Activated T-helper 1 cell treated with anti-CD3 and anti-CD28 coated beads, Interleukin-12 subunit alpha, Interleukin-12 subunit beta, Interleukin-2, Interleukin-4 antibody, amounts not matched to agents 30 ng/mL and 10 ng/mL and 1 ng/mL, durations not matched to agents 14 hours and 24 hours and 36 hours (primary cell): ENCODE results near the gene DVL1. TPM values are rescaled to one million over a fixed set of nuclear protein-coding genes. Genes with fewer than 3 reads are reported as not detected.
"Not testable (repeated sequence)": the region's sequence is repeated elsewhere in the genome, so short reads cannot be mapped to it uniquely, and the experiment has no call there.

Experiments used
- DNase-seq: peaks from one replicate; pipeline ENCODE4 v3.0.0; 2021; ENCODE audit warnings: low spot score
- H3K27ac Mint-ChIP-seq: one replicate; pipeline ENCODE4 v1.8.0; 2021; ENCODE audit warnings: mild to moderate bottlenecking, mixed read lengths
- H3K27me3 Mint-ChIP-seq: one replicate; pipeline ENCODE4 v1.8.0; 2022; ENCODE audit warnings: mild to moderate bottlenecking, moderate library complexity, mixed read lengths; ENCODE audit not compliant: insufficient read depth
- H3K36me3 Mint-ChIP-seq: one replicate; pipeline ENCODE4 v1.8.0; 2021; ENCODE audit warnings: low read depth, mixed read lengths
- H3K4me1 Mint-ChIP-seq: one replicate; pipeline ENCODE4 v1.8.0; 2021; ENCODE audit warnings: low read depth, mixed read lengths
- H3K4me3 Mint-ChIP-seq: one replicate; pipeline ENCODE4 v1.8.0; 2021; ENCODE audit warnings: mild to moderate bottlenecking, moderate library complexity, mixed read lengths
- H3K9me3 Mint-ChIP-seq: one replicate; pipeline ENCODE4 v1.8.0; 2021; ENCODE audit warnings: mixed read lengths
- intact Hi-C: fragments of 100-400 bp; cut with micrococcal nuclease; formaldehyde crosslinking; loops from one replicate; pipeline ENCODE4 v1.15.1; 2024
- total RNA-seq: library from RNA; stranded (reverse); gene quantifications from 2 replicates; pipeline ENCODE4 v1.2.3, GENCODE V29; 2022

The DVL1 gene
- total RNA-seq, 1 donor from 2014 or later: 66.5 TPM

DNA sequence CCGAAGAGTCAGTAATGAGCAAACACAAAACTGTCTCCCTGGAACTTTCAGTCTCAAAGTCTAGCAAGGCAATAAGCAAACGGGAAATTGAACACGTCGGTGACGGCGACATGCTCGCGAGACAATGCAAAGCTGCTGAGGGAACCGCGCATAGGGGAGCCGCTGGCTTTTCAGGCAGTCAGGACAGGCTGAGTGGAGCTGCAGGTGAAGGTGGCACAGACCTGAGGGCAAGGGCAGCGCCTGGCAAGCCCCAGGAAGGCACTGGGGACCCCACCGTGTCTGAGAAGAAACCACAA, 29.6 kb downstream of the DVL1 start:
- Mint-ChIP-seq H3K4me1 (peaks cover 9% of the 10 kb centered on the region), H3K27me3 (no peaks in the 10 kb centered on the region), H3K4me3 (no peak overlapping the region), H3K27ac (no peak overlapping the region), H3K36me3 (peaks cover 18% of the 10 kb centered on the region), H3K9me3 (no peaks in the 10 kb centered on the region)
- DNase-seq: no peak
- intact Hi-C loops: no loop called here

DNA sequence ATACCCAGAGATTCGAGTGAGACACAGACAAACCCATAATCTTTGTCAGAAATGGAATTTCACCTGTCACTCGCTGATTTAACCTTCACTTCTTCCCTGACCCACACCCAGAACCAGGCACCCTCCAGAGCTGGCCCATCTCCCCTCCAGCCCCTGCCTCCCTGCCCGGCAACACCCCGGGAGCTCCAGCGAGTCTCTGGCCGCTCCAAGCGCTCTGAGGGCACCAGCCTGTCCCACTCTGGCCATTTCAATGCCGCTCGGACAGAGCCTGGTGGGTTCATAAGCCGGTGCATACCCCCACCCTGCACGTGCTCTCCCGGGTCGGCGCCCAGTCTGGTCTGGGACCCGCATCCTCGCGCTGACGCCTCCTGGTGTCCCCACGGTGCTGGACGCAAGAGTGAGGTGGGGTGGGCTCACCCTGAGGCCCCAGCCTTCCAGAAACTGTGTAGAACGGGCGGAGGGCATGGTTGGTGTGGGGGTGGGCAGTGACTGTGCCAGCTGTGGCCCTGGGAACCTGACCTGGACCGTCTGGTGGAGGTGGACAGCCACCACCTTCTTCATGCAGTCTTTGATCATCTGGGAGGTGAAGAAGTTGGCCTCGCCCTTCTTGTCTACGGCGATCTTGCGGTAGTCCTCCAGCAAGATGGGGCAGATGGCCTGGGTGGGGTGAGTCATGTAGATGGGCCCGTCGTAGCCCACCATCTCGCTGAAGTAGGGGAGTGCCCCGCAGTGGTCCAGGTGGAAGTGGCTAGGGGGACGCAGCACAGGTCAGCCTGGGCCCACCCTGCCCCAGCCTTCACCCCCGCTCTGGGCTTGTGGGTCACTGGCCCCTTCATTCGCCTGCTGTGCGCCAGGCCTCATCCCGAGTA, 30.2 kb downstream of the DVL1 start:
- no peak for DNase-seq
- intact Hi-C loops: no loop called here
- Mint-ChIP-seq H3K9me3 (no peaks in the 10 kb centered on the region), H3K4me1 (peaks cover 9% of the 10 kb centered on the region), H3K36me3 (peaks cover 18% of the 10 kb centered on the region), H3K27me3 (no peaks in the 10 kb centered on the region), H3K27ac (no peak overlapping the region), H3K4me3 (no peak overlapping the region)

DNA sequence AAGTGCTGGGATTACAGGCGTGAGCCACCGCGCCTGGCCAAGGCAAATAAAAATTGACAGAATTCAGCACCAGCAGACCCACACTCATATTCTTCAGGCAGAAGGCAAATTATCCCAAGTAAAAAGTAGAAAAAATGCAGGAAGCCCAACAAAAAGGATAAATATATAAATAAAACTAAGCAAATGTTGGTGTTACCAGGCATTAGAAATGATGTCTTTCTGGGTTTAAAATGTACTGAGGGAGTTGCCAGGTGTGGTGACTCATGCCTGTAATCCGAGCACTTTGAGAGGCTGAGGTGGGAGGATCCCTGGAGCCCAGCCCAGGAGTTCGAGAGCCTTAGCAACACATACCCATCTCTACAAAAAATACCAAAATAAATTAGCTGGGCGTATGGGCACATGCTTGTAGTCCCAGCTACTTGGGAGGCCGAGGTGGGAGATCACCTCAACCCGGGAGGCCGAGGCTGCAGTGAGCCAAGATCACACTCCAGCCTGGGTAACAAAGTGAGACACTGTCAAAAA, 31.0 kb downstream of the DVL1 start:
- peaks cover 17% of the 10 kb centered on the region for H3K36me3 Mint-ChIP-seq
- H3K9me3 Mint-ChIP-seq: no peaks in the 10 kb centered on the region
- peaks cover 4% of the 10 kb centered on the region for H3K4me1 Mint-ChIP-seq
- no peak overlapping the region for H3K4me3 Mint-ChIP-seq
- intact Hi-C loops: no loop called here
- DNase-seq: no peak
- H3K27ac Mint-ChIP-seq: peak overlapping the region; percentile 18
- H3K27me3 Mint-ChIP-seq: no peaks in the 10 kb centered on the region

DNA sequence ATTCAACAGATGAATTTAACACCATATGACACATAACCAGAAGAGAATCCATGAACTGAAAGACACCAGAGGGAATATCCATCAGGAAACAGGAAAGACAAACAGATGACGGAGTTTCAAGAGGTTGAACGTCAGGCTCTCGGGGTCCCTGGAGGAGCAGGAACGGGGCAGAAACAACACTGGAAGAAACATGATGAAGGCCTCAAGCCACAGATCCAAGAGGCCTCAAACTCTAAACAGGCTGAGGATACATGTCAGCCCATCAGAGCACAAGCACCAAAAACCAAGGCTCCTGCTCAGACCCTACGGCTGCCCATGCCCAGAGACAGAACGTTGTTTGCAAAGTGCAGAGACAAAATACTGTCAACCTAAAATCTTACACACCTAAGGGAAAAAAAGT, 31.8 kb downstream of the DVL1 start:
- no peaks in the 10 kb centered on the region for H3K27me3 Mint-ChIP-seq
- peak overlapping the region; percentile 34 for H3K27ac Mint-ChIP-seq
- no peak for DNase-seq
- H3K4me3 Mint-ChIP-seq: no peak overlapping the region
- intact Hi-C loops: no loop called here
- H3K4me1 Mint-ChIP-seq: peaks cover 4% of the 10 kb centered on the region
- peaks cover 19% of the 10 kb centered on the region for H3K36me3 Mint-ChIP-seq
- no peaks in the 10 kb centered on the region for H3K9me3 Mint-ChIP-seq

DNA sequence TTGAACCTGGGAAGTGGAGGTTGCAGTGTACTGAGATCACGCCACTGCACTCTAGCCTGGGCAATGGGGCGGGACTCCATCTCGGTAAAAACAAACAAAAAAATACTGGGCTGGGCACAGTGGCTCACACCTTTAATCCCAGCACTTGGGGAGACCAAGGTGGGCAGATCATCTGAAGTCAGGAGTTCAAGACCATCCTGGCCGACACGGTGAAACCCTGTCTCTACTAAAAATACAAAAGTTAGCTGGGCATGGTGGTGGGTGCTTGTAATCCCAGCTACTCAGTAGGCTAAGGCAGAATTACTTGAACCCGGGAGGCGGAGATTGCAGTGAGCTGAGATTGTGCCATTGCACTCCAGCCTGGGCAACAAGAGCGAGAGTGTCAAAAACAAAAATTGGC, 33.0 kb downstream of the DVL1 start:
- intact Hi-C loops, H3K4me3 Mint-ChIP-seq, H3K4me1 Mint-ChIP-seq, H3K9me3 Mint-ChIP-seq, H3K27me3 Mint-ChIP-seq, DNase-seq: not testable (repeated sequence)
- Mint-ChIP-seq H3K36me3 (peaks cover 19% of the 10 kb centered on the region), H3K27ac (peak overlapping the region; percentile 44)

DNA sequence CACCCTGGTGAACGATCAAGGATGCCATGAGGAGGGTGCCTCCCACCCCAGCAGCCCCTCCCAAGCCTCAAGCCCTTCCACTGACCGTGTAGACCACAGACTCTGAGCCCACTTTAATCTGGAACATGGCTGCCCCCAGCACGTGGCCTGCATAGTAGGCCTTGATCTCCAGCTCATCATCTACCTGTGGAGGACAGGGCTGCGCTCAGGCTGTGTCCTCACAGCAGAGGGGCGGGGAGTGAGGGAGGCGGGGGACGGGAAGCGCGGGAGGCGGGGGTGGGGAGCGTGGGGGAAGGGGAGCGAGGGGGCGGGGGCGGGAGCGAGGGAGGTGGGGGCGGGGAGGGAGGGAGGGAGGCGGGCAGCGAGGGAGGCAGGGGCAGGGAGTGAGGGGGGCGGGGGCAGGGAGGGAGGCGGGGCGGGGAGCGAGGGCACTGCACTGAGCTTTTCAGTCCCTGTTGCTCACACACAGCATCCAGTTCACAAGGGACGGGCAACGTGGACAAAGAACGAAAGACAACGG, 33.7 kb downstream of the DVL1 start:
- intact Hi-C loops: no loop called here
- no peaks in the 10 kb centered on the region for H3K9me3 Mint-ChIP-seq
- peaks cover 19% of the 10 kb centered on the region for H3K36me3 Mint-ChIP-seq
- no peak for DNase-seq
- no peak overlapping the region for H3K4me3 Mint-ChIP-seq
- no peaks in the 10 kb centered on the region for H3K4me1 Mint-ChIP-seq
- no peak overlapping the region for H3K27ac Mint-ChIP-seq
- no peaks in the 10 kb centered on the region for H3K27me3 Mint-ChIP-seq

DNA sequence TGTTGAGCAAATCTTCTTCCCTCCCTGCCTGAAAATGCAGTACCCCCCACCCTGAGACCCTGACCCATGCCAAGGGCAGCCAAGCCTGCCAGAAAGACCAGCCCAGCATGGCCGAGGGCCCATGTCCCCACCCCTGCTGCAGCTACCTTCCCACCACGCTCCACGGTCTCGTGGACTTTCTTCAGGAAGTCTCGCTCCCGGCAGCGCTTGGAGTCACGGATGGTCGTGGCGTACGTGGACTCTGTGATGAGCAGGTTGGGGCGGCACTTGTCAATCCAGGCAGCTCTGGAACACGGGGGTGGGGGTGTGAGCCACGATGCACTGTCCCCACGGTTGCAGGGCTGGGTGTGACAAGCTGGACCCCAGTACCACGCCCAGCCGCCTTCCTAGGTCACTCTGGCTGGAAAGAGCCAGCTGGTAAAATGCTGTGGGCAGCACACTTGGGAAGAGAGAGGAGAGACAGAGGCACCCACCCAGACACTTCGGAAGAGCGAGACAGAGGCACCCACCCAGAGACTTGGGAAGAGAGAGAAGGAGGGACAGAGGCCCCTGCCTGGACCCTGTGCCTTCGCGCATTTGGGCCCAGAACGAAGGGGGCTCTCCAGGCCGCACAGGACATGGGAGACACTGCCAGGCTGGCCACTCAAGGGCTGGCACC, 34.4 kb downstream of the DVL1 start:
- no peaks in the 10 kb centered on the region for H3K27me3 Mint-ChIP-seq
- no peak for DNase-seq
- no peak overlapping the region for H3K4me3 Mint-ChIP-seq
- H3K4me1 Mint-ChIP-seq: no peaks in the 10 kb centered on the region
- no peaks in the 10 kb centered on the region for H3K9me3 Mint-ChIP-seq
- intact Hi-C loops: no loop called here
- H3K36me3 Mint-ChIP-seq: peaks cover 19% of the 10 kb centered on the region
- no peak overlapping the region for H3K27ac Mint-ChIP-seq

DNA sequence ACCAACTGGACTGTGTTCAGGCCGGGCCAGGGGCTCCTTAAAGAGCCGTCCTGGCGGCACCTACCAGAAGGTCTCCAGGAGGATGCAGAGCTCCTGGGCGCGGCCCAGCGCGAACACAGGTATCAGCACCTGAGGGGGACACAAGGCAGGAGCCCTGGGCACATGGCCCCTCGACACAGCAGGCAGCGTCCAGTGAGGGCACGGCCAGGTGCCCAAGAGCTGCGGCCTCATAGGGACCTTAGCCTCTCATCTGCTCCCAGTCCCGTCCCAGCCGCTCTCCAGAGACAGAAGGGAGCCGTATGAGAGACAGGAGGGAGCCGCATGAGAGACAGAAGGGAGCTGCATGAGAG, 35.0 kb downstream of the DVL1 start:
- Mint-ChIP-seq H3K27me3 (no peaks in the 10 kb centered on the region), H3K36me3 (peaks cover 16% of the 10 kb centered on the region), H3K27ac (no peak overlapping the region), H3K9me3 (no peaks in the 10 kb centered on the region), H3K4me3 (no peak overlapping the region), H3K4me1 (no peaks in the 10 kb centered on the region)
- DNase-seq: no peak
- intact Hi-C loops: no loop called here

DNA sequence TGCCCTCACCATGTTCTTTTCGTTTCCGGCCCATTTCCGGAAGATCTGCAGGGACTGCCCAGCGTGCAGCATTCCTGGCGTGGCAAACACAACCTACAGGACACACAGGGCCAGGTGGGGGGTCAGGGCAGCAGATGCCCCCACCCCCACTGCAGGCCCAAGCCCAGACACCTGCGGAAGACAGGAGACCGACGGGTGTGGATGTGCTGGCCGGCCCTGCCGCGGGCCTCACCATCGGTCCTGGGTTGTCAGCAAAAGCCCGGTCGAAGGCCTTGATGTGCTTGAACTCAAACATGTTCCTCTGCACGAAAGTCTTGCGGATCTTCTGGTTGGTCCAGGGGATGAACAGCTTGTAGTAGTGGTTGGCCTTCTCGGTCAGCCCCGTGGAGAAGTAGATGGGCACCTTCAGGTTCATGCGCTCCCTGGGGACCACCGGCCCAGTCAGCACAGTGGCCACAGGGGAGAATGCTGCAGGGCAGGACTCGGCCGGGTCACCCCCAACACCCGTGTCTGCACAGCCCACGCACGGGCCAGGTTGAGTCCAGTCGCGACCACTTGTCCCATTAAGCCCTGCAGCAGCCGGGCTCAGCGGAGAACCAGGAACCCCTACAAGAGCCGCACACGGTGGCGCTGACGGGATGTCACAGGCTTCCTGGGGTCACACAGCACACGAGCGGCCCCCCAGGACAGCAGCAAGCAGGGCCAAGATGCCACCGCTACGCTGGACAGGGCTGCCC, 35.5 kb downstream of the DVL1 start:
- H3K4me3 Mint-ChIP-seq: no peak overlapping the region
- H3K27me3 Mint-ChIP-seq: no peaks in the 10 kb centered on the region
- DNase-seq: no peak
- intact Hi-C loops: no loop called here
- peaks cover 14% of the 10 kb centered on the region for H3K36me3 Mint-ChIP-seq
- no peaks in the 10 kb centered on the region for H3K9me3 Mint-ChIP-seq
- H3K27ac Mint-ChIP-seq: no peak overlapping the region
- no peaks in the 10 kb centered on the region for H3K4me1 Mint-ChIP-seq

DNA sequence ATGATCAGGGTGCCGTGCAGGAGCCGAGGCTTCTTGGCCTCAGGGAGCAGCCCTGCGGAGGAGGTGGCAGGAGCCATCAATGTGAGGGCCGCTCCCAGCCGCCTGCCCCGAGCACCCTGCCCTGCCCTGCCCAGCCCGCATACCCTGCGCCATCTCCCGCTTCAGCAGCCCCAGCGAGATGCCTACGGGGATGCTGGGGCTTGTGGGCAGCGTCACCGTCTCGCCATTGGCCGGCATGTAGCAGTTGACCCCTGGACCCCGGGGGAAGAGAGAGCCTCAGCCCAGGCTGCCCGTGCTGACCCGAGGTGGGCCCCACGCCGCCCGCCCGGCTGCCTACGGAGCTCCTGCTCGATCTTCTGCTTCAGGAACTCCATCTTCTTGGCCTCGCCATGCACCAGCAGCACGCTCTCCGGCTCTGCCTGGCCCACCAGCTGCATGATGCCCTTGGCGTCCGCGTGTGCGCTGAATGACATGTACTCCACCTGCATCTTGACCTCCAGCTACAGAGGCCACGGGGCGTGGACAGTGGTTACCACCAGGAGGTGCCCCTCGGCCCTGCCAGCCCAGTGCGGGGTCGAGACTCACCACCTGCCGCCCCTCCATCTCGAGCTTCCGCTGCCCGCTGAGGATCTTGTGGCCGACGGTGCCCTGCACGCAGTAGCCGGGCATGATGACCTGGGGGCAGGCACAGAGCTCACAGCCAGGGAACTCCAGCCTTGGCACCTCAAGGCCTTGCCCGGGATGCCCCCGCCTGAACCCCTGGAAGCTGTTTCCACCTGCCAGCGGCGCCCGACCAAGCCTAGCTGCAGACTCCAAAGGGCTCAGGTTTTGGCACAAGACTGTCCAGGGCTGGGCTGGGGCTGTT, 36.5 kb downstream of the DVL1 start:
- H3K36me3 Mint-ChIP-seq: peaks cover 14% of the 10 kb centered on the region
- no peak for DNase-seq
- no peaks in the 10 kb centered on the region for H3K9me3 Mint-ChIP-seq
- intact Hi-C loops: no loop called here
- H3K27ac Mint-ChIP-seq: no peak overlapping the region
- H3K27me3 Mint-ChIP-seq: no peaks in the 10 kb centered on the region
- H3K4me3 Mint-ChIP-seq: no peak overlapping the region
- no peaks in the 10 kb centered on the region for H3K4me1 Mint-ChIP-seq

DNA sequence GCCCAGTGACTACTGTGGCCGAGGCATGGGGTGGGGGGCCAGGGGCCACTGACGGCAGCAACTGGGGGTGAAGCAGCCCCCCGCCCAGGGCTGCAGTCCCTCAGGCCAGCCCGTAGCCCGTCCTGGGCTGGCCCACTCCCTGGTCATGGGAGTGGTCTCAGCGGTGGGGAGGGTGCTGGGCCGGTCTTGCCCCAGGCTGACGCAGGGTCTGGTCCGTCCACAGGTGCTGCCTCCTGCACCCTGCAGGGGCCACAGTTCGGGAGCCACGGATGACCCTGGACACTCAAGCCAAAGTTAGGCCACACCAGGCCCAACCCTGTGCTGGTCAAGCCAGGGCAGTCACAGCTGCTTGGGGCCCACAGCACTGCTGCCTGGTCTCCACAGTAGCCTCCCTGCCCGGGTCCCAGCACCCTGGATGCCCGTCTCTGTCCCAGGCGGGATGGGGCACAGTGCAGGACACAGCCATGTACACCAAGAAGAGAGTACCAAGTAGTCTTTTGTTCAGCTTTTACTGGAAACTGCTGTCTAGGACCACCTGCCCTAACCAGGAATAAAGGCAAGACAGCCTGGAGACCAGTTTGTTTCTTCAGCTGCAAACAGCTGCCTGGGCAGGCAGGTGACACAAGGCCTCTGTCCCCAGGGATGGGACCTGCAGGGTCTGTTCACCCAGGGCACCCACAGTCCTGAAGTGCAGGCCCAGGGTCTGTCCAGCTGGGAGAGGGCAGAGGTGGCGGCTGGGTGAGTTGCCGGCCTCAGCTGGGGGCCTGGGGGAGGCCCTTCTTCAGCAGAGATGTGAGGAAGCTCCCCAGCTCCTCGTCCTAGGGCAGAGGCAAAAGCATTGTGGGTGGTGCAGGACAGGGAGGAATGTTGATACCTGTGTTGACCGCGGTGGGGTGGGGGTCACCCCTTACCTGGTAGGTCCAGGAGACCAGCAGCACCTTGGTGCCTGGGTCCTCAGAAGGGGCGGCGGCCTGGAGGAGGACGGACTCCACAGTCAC, 37.8 kb downstream of the DVL1 start:
- peaks cover 8% of the 10 kb centered on the region for H3K4me1 Mint-ChIP-seq
- no peak overlapping the region for H3K27ac Mint-ChIP-seq
- DNase-seq: no peak
- intact Hi-C loops: no loop called here
- H3K36me3 Mint-ChIP-seq: peaks cover 12% of the 10 kb centered on the region
- no peaks in the 10 kb centered on the region for H3K9me3 Mint-ChIP-seq
- no peaks in the 10 kb centered on the region for H3K27me3 Mint-ChIP-seq
- no peak overlapping the region for H3K4me3 Mint-ChIP-seq
